H54 (cell line): ENCODE measurements around the gene ANAPC2.
A peak's percentile ranks its signal among the peaks of the same experiment; 100 is the strongest.

Experiments used
- DNase-seq: peaks from one replicate; pipeline ENCODE4 v3.0.0; 2011; ENCODE audit warnings: low spot score, mixed read lengths; ENCODE audit not compliant: insufficient read length
- FAIRE-seq: peaks from 3 replicates; lab custom pipeline; 2011; peaks lifted over from hg19 to GRCh38; lab: Jason Lieb, UNC
- POLR2A ChIP-seq: IDR thresholded peaks from 2 replicates; pipeline ENCODE4 v1.6.1; 2011; ENCODE audit warnings: low read depth, mild to moderate bottlenecking, low read length

Gene ANAPC2

GRCh38 chr9:137223078-137223970, 35.0 kb upstream of the ANAPC2 start:
- peak; percentile 70 for FAIRE-seq
- peak; percentile 100 for DNase-seq
- TF ChIP-seq POLR2A = peak; percentile 53; the same call in 1 of the 2 replicates

GRCh38 chr9:137222190-137223077, 34.1 kb upstream of the ANAPC2 start, which contains the start of gene RNF208:
RNF208 (minus strand) TSS chr9:137222240; CDS start chr9:137221212, 1,028 bp downstream.
- DNase-seq = no peak
- FAIRE-seq = no peak
- TF ChIP-seq POLR2A = no peak

- no peak for TF ChIP-seq POLR2A
- no peak for FAIRE-seq
- DNase-seq = no peak
These were observed 33.2 kb upstream of the ANAPC2 start for GRCh38 chr9:137221506-137222111.

GRCh38 chr9:137221095-137221505, 32.7 kb upstream of the ANAPC2 start:
- FAIRE-seq (no peak), DNase-seq (no peak)
- no peak for TF ChIP-seq POLR2A

GRCh38 chr9:137220317-137221094, 32.1 kb upstream of the ANAPC2 start:
- DNase-seq (no peak), FAIRE-seq (no peak)
- no peak for TF ChIP-seq POLR2A

- FAIRE-seq (no peak), DNase-seq (no peak)
- TF ChIP-seq POLR2A = no peak
These were observed 31.5 kb upstream of the ANAPC2 start for GRCh38 chr9:137219757-137220316.

GRCh38 chr9:137218754-137219271, 30.5 kb upstream of the ANAPC2 start:
- peak; percentile 97 for FAIRE-seq
- peak; percentile 99 for DNase-seq

GRCh38 chr9:137218212-137218753, 29.9 kb upstream of the ANAPC2 start:
- no peak for DNase-seq
- no peak for FAIRE-seq
- no peak for TF ChIP-seq POLR2A

More at GRCh38 chr9:137218754-137219271, 30.5 kb upstream of the ANAPC2 start:
- no peak for TF ChIP-seq POLR2A

GRCh38 chr9:137217276-137218211, 29.2 kb upstream of the ANAPC2 start:
- FAIRE-seq = no peak
- no peak for TF ChIP-seq POLR2A

GRCh38 chr9:137216188-137216965, 28.0 kb upstream of the ANAPC2 start:
- TF ChIP-seq POLR2A = no peak
- DNase-seq (no peak), FAIRE-seq (no peak)

More at GRCh38 chr9:137217276-137218211, 29.2 kb upstream of the ANAPC2 start:
- no peak for DNase-seq
